ENCODE results near the gene L1TD1.
"Not testable (repeated sequence)": the region's sequence is repeated elsewhere in the genome, so short reads cannot be mapped to it uniquely, and the experiment has no call there.

L1TD1 gene

GRCh38 chr1:62194651-62195544 is at the start of gene L1TD1:
Gene L1TD1 (plus strand): TSS chr1:62194849. CDS start chr1:62206629, 11,780 bp downstream.
- no peak for DNase-seq

- DNase-seq = no peak
Measured at GRCh38 chr1:62159940-62160348, 34.7 kb upstream of the L1TD1 start.

- no peak for DNase-seq
Measured at GRCh38 chr1:62161711-62162110, 32.9 kb upstream of the L1TD1 start.

GRCh38 chr1:62170380-62170779 is 24.3 kb upstream of the L1TD1 start:
- DNase-seq = not testable (repeated sequence)

- DNase-seq = no peak
Measured at GRCh38 chr1:62175568-62176179, 19.0 kb upstream of the L1TD1 start.

- DNase-seq = no peak
Measured at GRCh38 chr1:62176597-62177312, 17.9 kb upstream of the L1TD1 start.

GRCh38 chr1:62177621-62178020 is 17.0 kb upstream of the L1TD1 start:
- DNase-seq = no peak

GRCh38 chr1:62178372-62178771 is 16.3 kb upstream of the L1TD1 start:
- no peak for DNase-seq

GRCh38 chr1:62180054-62180453 is 14.6 kb upstream of the L1TD1 start:
- DNase-seq = not testable (repeated sequence)

- DNase-seq = peak; percentile 52
Measured at GRCh38 chr1:62180639-62181038, 14.0 kb upstream of the L1TD1 start.

GRCh38 chr1:62181532-62181931 is 13.1 kb upstream of the L1TD1 start:
- DNase-seq = no peak

GRCh38 chr1:62182157-62182556 is 12.5 kb upstream of the L1TD1 start:
- not testable (repeated sequence) for DNase-seq

GRCh38 chr1:62183164-62184020 is 11.3 kb upstream of the L1TD1 start:
- not testable (repeated sequence) for DNase-seq

- DNase-seq = no peak
Measured at GRCh38 chr1:62184336-62184735, 10.3 kb upstream of the L1TD1 start.

GRCh38 chr1:62185233-62185632 is 9.4 kb upstream of the L1TD1 start:
- not testable (repeated sequence) for DNase-seq

GRCh38 chr1:62185677-62186076 is 9.0 kb upstream of the L1TD1 start:
- DNase-seq = no peak

- DNase-seq = no peak
Measured at GRCh38 chr1:62187548-62187947, 7.1 kb upstream of the L1TD1 start.

- DNase-seq = no peak
Measured at GRCh38 chr1:62188111-62188510, 6.5 kb upstream of the L1TD1 start.

- DNase-seq = no peak
Measured at GRCh38 chr1:62196086-62196690, 1.5 kb downstream of the L1TD1 start.

- DNase-seq = no peak
Measured at GRCh38 chr1:62198069-62198780, 3.6 kb downstream of the L1TD1 start.

- no peak for DNase-seq
Measured at GRCh38 chr1:62198781-62199125, 4.1 kb downstream of the L1TD1 start.

- DNase-seq = no peak
Measured at GRCh38 chr1:62207187-62207586, 12.5 kb downstream of the L1TD1 start.

All from NCI-H1048 (cell line).